ENCODE results near the gene CEP63.

GRCh38 chr3:134449277-134449676 is 36.6 kb upstream of the CEP63 start:
- no peak for TF ChIP-seq POLR2A (IDR thresholded peaks at IDR 0.05; ENCODE audit: low read length)
- no peak for TF ChIP-seq GATA1 (IDR thresholded peaks at IDR 0.05; ENCODE audit: low read depth, low read length)

All from erythroblast (primary cell).